H1 (cell line): ENCODE results near the gene KANTR. TPM values are rescaled to one million over a fixed set of nuclear protein-coding genes. Genes with fewer than 3 reads are reported as not detected.

Experiments used
- CTCF ChIA-PET: fragments of 300-600 bp; sonication (Branson Sonifier 250); formaldehyde crosslinking; loops from one replicate; lab custom pipeline; 2021; ENCODE audit not compliant: partially characterized antibody; lab: Charles Lee
- POLR2A ChIA-PET: fragments of 300-600 bp; sonication (Branson Sonifier 250); formaldehyde crosslinking; loops from one replicate; lab custom pipeline; 2021; ENCODE audit warnings: inconsistent platforms; ENCODE audit not compliant: partially characterized antibody; lab: Charles Lee
- DNase-seq, 2 experiments: peaks; one replicate each; pipeline versions ENCODE4 v3.0.0 to v3.0.0-alpha.2; 2010 to 2022; ENCODE audit warnings: low spot score in 2 of 2, low read depth in 1 of 2, mixed read lengths in 1 of 2
- FAIRE-seq: peaks from 2 replicates; lab custom pipeline; 2011; peaks lifted over from hg19 to GRCh38; lab: Jason Lieb, UNC
- H2AFZ ChIP-seq: 2 replicates; pipeline ENCODE4 v1.8.1; 2012; ENCODE audit warnings: low read length, inconsistent platforms
- H2AK5ac ChIP-seq: 2 replicates; pipeline ENCODE4 v1.6.1; 2013; ENCODE audit warnings: low read depth, low read length
- H2BK120ac ChIP-seq: replicated peaks from 2 replicates; pipeline ENCODE3; 2013; ENCODE audit warnings: low read depth, low read length, inconsistent platforms
- H2BK12ac ChIP-seq: 2 replicates; pipeline ENCODE4 v1.6.1; 2013; ENCODE audit warnings: low read depth, low read length
- H2BK15ac ChIP-seq: 2 replicates; pipeline ENCODE4 v1.6.1; 2013; ENCODE audit warnings: low read length
- H2BK20ac ChIP-seq: 2 replicates; pipeline ENCODE4 v1.6.1; 2013; ENCODE audit warnings: low read length
- H2BK5ac ChIP-seq: 2 replicates; pipeline ENCODE4 v1.6.1; 2013; ENCODE audit warnings: low read depth, low read length
- H3K14ac ChIP-seq: 2 replicates; pipeline ENCODE4 v1.6.1; 2013; ENCODE audit warnings: inconsistent platforms; ENCODE audit not compliant: insufficient read length
- H3K18ac ChIP-seq: 2 replicates; pipeline ENCODE4 v1.6.1; 2013; ENCODE audit warnings: low read length; ENCODE audit errors: extremely low read depth
- H3K23ac ChIP-seq: 2 replicates; pipeline ENCODE4 v1.6.1; 2013; ENCODE audit warnings: inconsistent platforms; ENCODE audit not compliant: insufficient read length
- H3K23me2 ChIP-seq: 2 replicates; pipeline ENCODE4 v1.6.1; 2013; ENCODE audit warnings: low read depth, low read length
- H3K27ac ChIP-seq: 2 replicates; pipeline ENCODE4 v1.6.1; 2011; ENCODE audit warnings: low read depth, low read length, inconsistent platforms
- H3K27me3 ChIP-seq, 4 experiments: replicated peaks in 1 of 4; 1 replicate in 1 of 4; 2 replicates in 3 of 4; pipeline versions ENCODE4 v1.6.1 to v1.8.1; 2011 to 2013; ENCODE audit warnings: low read length in 3 of 4, mild to moderate bottlenecking in 3 of 4, inconsistent platforms in 2 of 4, mixed read lengths in 2 of 4, moderate library complexity in 1 of 4; ENCODE audit not compliant: control insufficient read depth in 3 of 4, insufficient read depth in 3 of 4; ENCODE audit errors: extremely low read depth in 1 of 4
- H3K36me3 ChIP-seq, 4 experiments: 2 replicates each; pipeline versions ENCODE4 v1.6.1 to v1.8.1; 2011 to 2013; ENCODE audit warnings: mild to moderate bottlenecking in 4 of 4, low read length in 3 of 4, moderate library complexity in 2 of 4, control low read depth in 1 of 4, inconsistent platforms in 1 of 4; ENCODE audit not compliant: insufficient read depth in 4 of 4, control insufficient read depth in 2 of 4
- H3K4ac ChIP-seq: replicated peaks from 2 replicates; pipeline ENCODE3; 2013; ENCODE audit warnings: low read length, low read depth, mixed read lengths, inconsistent platforms; ENCODE audit not compliant: insufficient read length
- H3K4me1 ChIP-seq, 4 experiments: replicated peaks in 1 of 4; 1 replicate in 1 of 4; 2 replicates in 3 of 4; pipeline versions ENCODE4 v1.6.1 to v1.8.1; 2011 to 2013; ENCODE audit warnings: low read length in 3 of 4, inconsistent platforms in 2 of 4, mixed read lengths in 1 of 4; ENCODE audit not compliant: insufficient read depth in 4 of 4, control insufficient read depth in 3 of 4
- H3K4me2 ChIP-seq, 2 experiments: 2 replicates each; pipeline versions ENCODE4 v1.6.1 to v1.8.1; 2011 to 2013; ENCODE audit warnings: low read depth in 2 of 2, low read length in 2 of 2, control low read depth in 1 of 2, inconsistent platforms in 1 of 2, mild to moderate bottlenecking in 1 of 2; ENCODE audit not compliant: insufficient read depth in 1 of 2
- H3K4me3 ChIP-seq, 4 experiments: fragments of 200-600, 300-600 bp in 1 of 4; sonication (generic), shearing (Covaris generic), sonication (Bioruptor Twin) in 1 of 4; 2 replicates each; pipeline versions ENCODE4 v1.5.1 to v1.8.1; 2011 to 2016; ENCODE audit warnings: low read length in 4 of 4, low read depth in 3 of 4, control low read depth in 2 of 4, inconsistent platforms in 2 of 4, mild to moderate bottlenecking in 2 of 4, mixed read lengths in 1 of 4, moderate library complexity in 1 of 4; ENCODE audit not compliant: insufficient read depth in 2 of 4; ENCODE audit errors: extremely low read depth in 1 of 4
- H3K56ac ChIP-seq: replicated peaks from 2 replicates; pipeline ENCODE3; 2013; ENCODE audit warnings: low read depth, mild to moderate bottlenecking, mixed read lengths, low read length, inconsistent platforms; ENCODE audit not compliant: insufficient read length
- H3K79me1 ChIP-seq: 2 replicates; pipeline ENCODE4 v1.6.1; 2013; ENCODE audit warnings: low read depth, low read length, control low read depth
- H3K79me2 ChIP-seq, 2 experiments: 2 replicates each; pipeline versions ENCODE4 v1.6.1 to v1.8.1; 2012 to 2013; ENCODE audit warnings: low read length in 2 of 2, mild to moderate bottlenecking in 2 of 2, inconsistent platforms in 1 of 2; ENCODE audit not compliant: insufficient read depth in 2 of 2, control insufficient read depth in 1 of 2
- H3K9ac ChIP-seq, 4 experiments: replicated peaks in 1 of 4; 1 replicate in 1 of 4; 2 replicates in 3 of 4; pipeline versions ENCODE4 v1.6.1 to v1.8.1; 2011 to 2013; ENCODE audit warnings: low read depth in 3 of 4, low read length in 3 of 4, control low read depth in 2 of 4, mild to moderate bottlenecking in 2 of 4, moderate library complexity in 2 of 4, inconsistent platforms in 1 of 4; ENCODE audit errors: extremely low read depth in 1 of 4
- H3K9me3 ChIP-seq, 2 experiments: 2 replicates each; pipeline versions ENCODE4 v1.6.1 to v1.8.1; 2012 to 2013; ENCODE audit warnings: mild to moderate bottlenecking in 2 of 2, moderate library complexity in 2 of 2, control low read depth in 1 of 2, inconsistent platforms in 1 of 2, low read depth in 1 of 2, low read length in 1 of 2, mixed read lengths in 1 of 2; ENCODE audit not compliant: insufficient read depth in 2 of 2
- H4K20me1 ChIP-seq, 2 experiments: replicated peaks in 1 of 2; 2 replicates each; pipeline versions ENCODE3 to v1.8.1; 2011 to 2013; ENCODE audit warnings: inconsistent platforms in 2 of 2, low read length in 2 of 2, mild to moderate bottlenecking in 1 of 2; ENCODE audit not compliant: insufficient read depth in 2 of 2, control insufficient read depth in 1 of 2
- H4K5ac ChIP-seq: 2 replicates; pipeline ENCODE4 v1.6.1; 2013; ENCODE audit warnings: low read length, low read depth, mixed read lengths, inconsistent platforms; ENCODE audit not compliant: insufficient read length
- H4K8ac ChIP-seq: 2 replicates; pipeline ENCODE4 v1.8.0; 2013; ENCODE audit warnings: mild to moderate bottlenecking, moderate library complexity, low read length, inconsistent platforms; ENCODE audit not compliant: insufficient read depth; ENCODE audit errors: extremely low read depth
- H4K91ac ChIP-seq: replicated peaks from 2 replicates; pipeline ENCODE3; 2013; ENCODE audit warnings: low read length, mixed read lengths, inconsistent platforms; ENCODE audit not compliant: insufficient read length
- ASH2L ChIP-seq: fragments of 200-600, 300-600 bp; sonication (generic); IDR thresholded peaks from one replicate; pipeline ENCODE4 v1.7.1; 2017; ENCODE audit warnings: low read length
- BACH1 ChIP-seq: IDR thresholded peaks from 2 replicates; pipeline ENCODE4 v1.6.1; 2012; ENCODE audit warnings: low read length, improper control_type of control experiment
- CBX8 ChIP-seq: fragments of 300-800, 300-1000 bp; sonication (generic); IDR thresholded peaks from 2 replicates; pipeline ENCODE4 v1.7.1; 2016; ENCODE audit warnings: low read depth, low read length, borderline replicate concordance
- CHD1 ChIP-seq: IDR thresholded peaks from 2 replicates; pipeline ENCODE4 v1.6.1; 2012; ENCODE audit warnings: low read depth, low read length, improper control_type of control experiment
- KDM4A ChIP-seq: IDR thresholded peaks from one replicate; pipeline ENCODE4 v1.7.1; 2012; ENCODE audit warnings: low read depth, mild to moderate bottlenecking, moderate library complexity, low read length, inconsistent platforms; ENCODE audit not compliant: severe bottlenecking
- MAFK ChIP-seq: IDR thresholded peaks from 2 replicates; pipeline ENCODE4 v1.6.1; 2012; ENCODE audit warnings: low read depth, mild to moderate bottlenecking, improper control_type of control experiment, low read length
- NRF1 ChIP-seq: IDR thresholded peaks from 2 replicates; pipeline ENCODE4 v1.6.1; 2011; ENCODE audit warnings: mild to moderate bottlenecking, low read depth, low read length, improper control_type of control experiment
- PHF8 ChIP-seq: fragments of 200-600 bp; sonication (generic); conservative IDR thresholded peaks from 2 replicates; pipeline ENCODE4 v1.7.1; 2012; ENCODE audit warnings: low read depth, mild to moderate bottlenecking, inconsistent platforms, low read length, moderate library complexity
- POLR2A ChIP-seq, 2 experiments: IDR thresholded peaks; 1 replicate in 1 of 2; 2 replicates in 1 of 2; pipeline ENCODE4 v1.6.1; 2011; ENCODE audit warnings: low read depth in 2 of 2, low read length in 2 of 2, mild to moderate bottlenecking in 2 of 2; ENCODE audit errors: control extremely low read depth in 1 of 2
- RFX5 ChIP-seq: IDR thresholded peaks from 2 replicates; pipeline ENCODE4 v1.6.1; 2011; ENCODE audit warnings: low read depth, low read length, improper control_type of control experiment, borderline replicate concordance
- SP1 ChIP-seq: IDR thresholded peaks from 2 replicates; pipeline ENCODE4 v1.6.1; 2011; ENCODE audit warnings: low read depth, low read length
- SP4 ChIP-seq: IDR thresholded peaks from 2 replicates; pipeline ENCODE4 v1.6.1; 2012; ENCODE audit warnings: low read length, inconsistent platforms
- ZNF274 ChIP-seq: IDR thresholded peaks from 2 replicates; pipeline ENCODE4 v1.7.0; 2012; ENCODE audit warnings: low read length, borderline replicate concordance; ENCODE audit errors: extremely low read depth
- WGBS, 2 experiments: shearing (Covaris generic) in 1 of 2; methylation state at CpG; one replicate each; pipeline versions ENCODE4 v1.1.6 to v1.1.7; 2013 to 2015; ENCODE audit warnings: low lambda C conversion rate in 2 of 2, mixed read lengths in 2 of 2, inconsistent platforms in 1 of 2, low coverage in 1 of 2, missing lambda C conversion rate in 1 of 2; ENCODE audit not compliant: insufficient replicate concordance in 2 of 2, insufficient coverage in 1 of 2, insufficient read length in 1 of 2; ENCODE audit errors: extremely low coverage in 1 of 2, missing lambda C conversion rate in 1 of 2; 5-methylcytosine and 5-hydroxymethylcytosine counted together
- polyA plus RNA-seq, 7 experiments: library from polyadenylated mRNA; depleted of rRNA in 3 of 7; stranded (reverse) in 5 of 7; unstranded in 2 of 7; fragments of >200 nt in 5 of 7; fragments of 200-250 nt in 2 of 7; gene quantifications; 1 replicate in 5 of 7; 2 replicates in 1 of 7; 4 replicates in 1 of 7; pipeline versions ENCODE4 v1.2.1 to v1.2.3, GENCODE V29; 2011 to 2013; ENCODE audit warnings: missing spikeins in 2 of 7, mixed read lengths in 2 of 7
- total RNA-seq: library from RNA; stranded (reverse); fragmentation: NEBNext Ultra II Directional; extraction: Animal tissue kit (Norgen Biotek cat#: 25700); gene quantifications from 2 replicates; pipeline ENCODE4 v1.2.1, GENCODE V29; 2021
- TF ChIP-seq, protein P1 (sequence below): IDR thresholded peaks from 2 replicates; pipeline ENCODE4 v1.6.1; 2012; ENCODE audit warnings: low read length, inconsistent platforms

Gene KANTR
- total and polyA plus RNA-seq, 2 of the 8 experiments (the other 6 are each of a cell fraction or from before 2014, with no cell fraction given), result 7.7 to 9.5 TPM

- H3K4ac ChIP-seq, result no peak overlapping the region
- CTCF ChIA-PET, result no interaction called here
- TF ChIP-seq KDM4A, result no peak
- no peak for TF ChIP-seq SP4
- no peak for TF ChIP-seq NRF1
- TF ChIP-seq ZNF274, result no peak
- no peak for TF ChIP-seq CHD1
- TF ChIP-seq ASH2L, result no peak
- TF ChIP-seq PHF8, result no peak
- TF ChIP-seq RFX5, result no peak
- no peak for TF ChIP-seq MAFK
- no peak for TF ChIP-seq POLR2A (IDR thresholded peaks at IDR 0.05; ENCODE audit: control extremely low read depth in 1 of 2, low read depth in 2 of 2, low read length in 2 of 2)
- TF ChIP-seq BACH1, result no peak
- TF ChIP-seq, protein P1, sequence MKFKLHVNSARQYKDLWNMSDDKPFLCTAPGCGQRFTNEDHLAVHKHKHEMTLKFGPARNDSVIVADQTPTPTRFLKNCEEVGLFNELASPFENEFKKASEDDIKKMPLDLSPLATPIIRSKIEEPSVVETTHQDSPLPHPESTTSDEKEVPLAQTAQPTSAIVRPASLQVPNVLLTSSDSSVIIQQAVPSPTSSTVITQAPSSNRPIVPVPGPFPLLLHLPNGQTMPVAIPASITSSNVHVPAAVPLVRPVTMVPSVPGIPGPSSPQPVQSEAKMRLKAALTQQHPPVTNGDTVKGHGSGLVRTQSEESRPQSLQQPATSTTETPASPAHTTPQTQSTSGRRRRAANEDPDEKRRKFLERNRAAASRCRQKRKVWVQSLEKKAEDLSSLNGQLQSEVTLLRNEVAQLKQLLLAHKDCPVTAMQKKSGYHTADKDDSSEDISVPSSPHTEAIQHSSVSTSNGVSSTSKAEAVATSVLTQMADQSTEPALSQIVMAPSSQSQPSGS, result no peak
- no peak for TF ChIP-seq CBX8
- TF ChIP-seq SP1, result no peak
Measured at GRCh38 chrX:53156207-53156596, 62.3 kb downstream of the KANTR start.

More at GRCh38 chrX:53156207-53156596, 62.3 kb downstream of the KANTR start:
- DNase-seq (no peak), FAIRE-seq (no peak)
- Histone ChIP-seq H2AK5ac (no peak overlapping the region), H3K23me2 (no peaks in the 10 kb centered on the region), H2BK20ac (no peak overlapping the region), H3K4me3 (no peak overlapping the region), H3K56ac (no peak overlapping the region), H3K79me1 (no peaks in the 10 kb centered on the region), H3K36me3 (no peaks in the 10 kb centered on the region), H2AFZ (no peak overlapping the region), H3K14ac (no peak overlapping the region), H4K91ac (no peak overlapping the region), H3K23ac (no peak overlapping the region), H3K27ac (no peak overlapping the region), H3K9me3 (0 out of 4 replicates have a peak, but pooled peaks cover 0 to 4% of the 10 kb centered on the region in 2 experiments), H2BK15ac (no peak overlapping the region), H3K79me2 (no peaks in the 10 kb centered on the region), H2BK120ac (no peak overlapping the region), H3K4me2 (no peak overlapping the region), H2BK5ac (no peak overlapping the region), H3K4me1 (no peaks in the 10 kb centered on the region), H2BK12ac (no peak overlapping the region), H3K9ac (no peak overlapping the region), H4K8ac (no peak overlapping the region), H3K27me3 (no peaks in the 10 kb centered on the region), H4K20me1 (no peaks in the 10 kb centered on the region), H4K5ac (no peak overlapping the region), H3K18ac (no peak overlapping the region)
- 90% methylated on average over 2 of the region's 2 CpGs; no CpG with 5 or more reads in 1 of the 2 experiments for WGBS, 2 experiments
- POLR2A ChIA-PET, result no interaction called here
